ENCODE data around the gene SRGAP1.

Gene SRGAP1

GRCh38 chr12:63843721-63844390 lies 644 bp upstream of the SRGAP1 start (continued):
- no peak for TF ChIP-seq EGR2 (tag by site-specific recombination; IDR thresholded peaks at IDR 0.05; ENCODE audit: low read depth)
- no peak for TF ChIP-seq ZNF544 (tag by site-specific recombination; IDR thresholded peaks at IDR 0.05)
- TF ChIP-seq ZBTB8A (tag by site-specific recombination; IDR thresholded peaks at IDR 0.05): peak; percentile 94
- TF ChIP-seq ZBTB26 (tag by site-specific recombination; optimal IDR thresholded peaks at IDR 0.05): peak; percentile 99
- TF ChIP-seq KLF1 (tag by site-specific recombination; IDR thresholded peaks at IDR 0.05): peak; percentile 33
- no peak for TF ChIP-seq ZNF701 (tag by site-specific recombination; IDR thresholded peaks at IDR 0.05)
- no peak for TF ChIP-seq ZNF239 (tag by site-specific recombination; IDR thresholded peaks at IDR 0.05)
- no peak for TF ChIP-seq ZNF274 (IDR thresholded peaks at IDR 0.05; ENCODE audit: low read length)
- TF ChIP-seq ZNF274 (tag by site-specific recombination; IDR thresholded peaks at IDR 0.05; ENCODE audit: borderline replicate concordance): no peak
- no peak for TF ChIP-seq ZNF513 (tag by site-specific recombination; IDR thresholded peaks at IDR 0.05)
- TF ChIP-seq HOXD13 (CRISPR knock-in tag; IDR thresholded peaks at IDR 0.05; ENCODE audit: borderline replicate concordance): no peak
- TF ChIP-seq MYNN (tag by site-specific recombination; IDR thresholded peaks at IDR 0.05; ENCODE audit: borderline replicate concordance): no peak
- TF ChIP-seq ZNF302 (tag by site-specific recombination; IDR thresholded peaks at IDR 0.05; ENCODE audit: low read depth): no peak
- no peak for TF ChIP-seq HOXC10 (CRISPR knock-in tag; IDR thresholded peaks at IDR 0.05)
- peak; percentile 84 for TF ChIP-seq ZNF423 (tag by site-specific recombination; IDR thresholded peaks at IDR 0.05)
- TF ChIP-seq KLF16 (tag by site-specific recombination; IDR thresholded peaks at IDR 0.05): peak; percentile 80
- TF ChIP-seq SP2 (tag by site-specific recombination; IDR thresholded peaks at IDR 0.05): peak; percentile 72
- TF ChIP-seq ZBTB17 (tag by site-specific recombination; IDR thresholded peaks at IDR 0.05): peak; percentile 54; the same call in 1 of the 2 replicates
- peak; percentile 66; the same call in 1 of the 2 replicates for TF ChIP-seq SP7 (tag by site-specific recombination; IDR thresholded peaks at IDR 0.05)
- TF ChIP-seq ZFHX2 (tag by site-specific recombination; conservative IDR thresholded peaks at IDR 0.05): peak; percentile 81
- no peak for TF ChIP-seq ZNF558 (tag by site-specific recombination; IDR thresholded peaks at IDR 0.05)
- no peak for TF ChIP-seq AEBP2 (tag by site-specific recombination; IDR thresholded peaks at IDR 0.05; ENCODE audit: borderline replicate concordance)
- 0 out of 2 replicates have a peak, but pooled peaks have one; percentile 40 for TF ChIP-seq ZNF610 (tag by site-specific recombination; IDR thresholded peaks at IDR 0.05; ENCODE audit: borderline replicate concordance)
- TF ChIP-seq ZNF791 (tag by site-specific recombination; IDR thresholded peaks at IDR 0.05): no peak
- no peak for TF ChIP-seq ZNF133 (tag by site-specific recombination; IDR thresholded peaks at IDR 0.05)
- TF ChIP-seq, protein P1, sequence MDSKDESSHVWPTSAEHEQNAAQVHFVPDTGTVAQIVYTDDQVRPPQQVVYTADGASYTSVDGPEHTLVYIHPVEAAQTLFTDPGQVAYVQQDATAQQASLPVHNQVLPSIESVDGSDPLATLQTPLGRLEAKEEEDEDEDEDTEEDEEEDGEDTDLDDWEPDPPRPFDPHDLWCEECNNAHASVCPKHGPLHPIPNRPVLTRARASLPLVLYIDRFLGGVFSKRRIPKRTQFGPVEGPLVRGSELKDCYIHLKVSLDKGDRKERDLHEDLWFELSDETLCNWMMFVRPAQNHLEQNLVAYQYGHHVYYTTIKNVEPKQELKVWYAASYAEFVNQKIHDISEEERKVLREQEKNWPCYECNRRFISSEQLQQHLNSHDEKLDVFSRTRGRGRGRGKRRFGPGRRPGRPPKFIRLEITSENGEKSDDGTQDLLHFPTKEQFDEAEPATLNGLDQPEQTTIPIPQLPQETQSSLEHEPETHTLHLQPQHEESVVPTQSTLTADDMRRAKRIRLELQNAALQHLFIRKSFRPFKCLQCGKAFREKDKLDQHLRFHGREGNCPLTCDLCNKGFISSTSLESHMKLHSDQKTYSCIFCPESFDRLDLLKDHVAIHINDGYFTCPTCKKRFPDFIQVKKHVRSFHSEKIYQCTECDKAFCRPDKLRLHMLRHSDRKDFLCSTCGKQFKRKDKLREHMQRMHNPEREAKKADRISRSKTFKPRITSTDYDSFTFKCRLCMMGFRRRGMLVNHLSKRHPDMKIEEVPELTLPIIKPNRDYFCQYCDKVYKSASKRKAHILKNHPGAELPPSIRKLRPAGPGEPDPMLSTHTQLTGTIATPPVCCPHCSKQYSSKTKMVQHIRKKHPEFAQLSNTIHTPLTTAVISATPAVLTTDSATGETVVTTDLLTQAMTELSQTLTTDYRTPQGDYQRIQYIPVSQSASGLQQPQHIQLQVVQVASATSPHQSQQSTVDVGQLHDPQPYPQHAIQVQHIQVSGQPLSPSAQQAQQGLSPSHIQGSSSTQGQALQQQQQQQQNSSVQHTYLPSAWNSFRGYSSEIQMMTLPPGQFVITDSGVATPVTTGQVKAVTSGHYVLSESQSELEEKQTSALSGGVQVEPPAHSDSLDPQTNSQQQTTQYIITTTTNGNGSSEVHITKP (tag by site-specific recombination; IDR thresholded peaks at IDR 0.05): no peak
- peak; percentile 67; the same call in 1 of the 2 replicates for TF ChIP-seq ZFP69B (tag by site-specific recombination; IDR thresholded peaks at IDR 0.05)
- TF ChIP-seq, protein P2, sequence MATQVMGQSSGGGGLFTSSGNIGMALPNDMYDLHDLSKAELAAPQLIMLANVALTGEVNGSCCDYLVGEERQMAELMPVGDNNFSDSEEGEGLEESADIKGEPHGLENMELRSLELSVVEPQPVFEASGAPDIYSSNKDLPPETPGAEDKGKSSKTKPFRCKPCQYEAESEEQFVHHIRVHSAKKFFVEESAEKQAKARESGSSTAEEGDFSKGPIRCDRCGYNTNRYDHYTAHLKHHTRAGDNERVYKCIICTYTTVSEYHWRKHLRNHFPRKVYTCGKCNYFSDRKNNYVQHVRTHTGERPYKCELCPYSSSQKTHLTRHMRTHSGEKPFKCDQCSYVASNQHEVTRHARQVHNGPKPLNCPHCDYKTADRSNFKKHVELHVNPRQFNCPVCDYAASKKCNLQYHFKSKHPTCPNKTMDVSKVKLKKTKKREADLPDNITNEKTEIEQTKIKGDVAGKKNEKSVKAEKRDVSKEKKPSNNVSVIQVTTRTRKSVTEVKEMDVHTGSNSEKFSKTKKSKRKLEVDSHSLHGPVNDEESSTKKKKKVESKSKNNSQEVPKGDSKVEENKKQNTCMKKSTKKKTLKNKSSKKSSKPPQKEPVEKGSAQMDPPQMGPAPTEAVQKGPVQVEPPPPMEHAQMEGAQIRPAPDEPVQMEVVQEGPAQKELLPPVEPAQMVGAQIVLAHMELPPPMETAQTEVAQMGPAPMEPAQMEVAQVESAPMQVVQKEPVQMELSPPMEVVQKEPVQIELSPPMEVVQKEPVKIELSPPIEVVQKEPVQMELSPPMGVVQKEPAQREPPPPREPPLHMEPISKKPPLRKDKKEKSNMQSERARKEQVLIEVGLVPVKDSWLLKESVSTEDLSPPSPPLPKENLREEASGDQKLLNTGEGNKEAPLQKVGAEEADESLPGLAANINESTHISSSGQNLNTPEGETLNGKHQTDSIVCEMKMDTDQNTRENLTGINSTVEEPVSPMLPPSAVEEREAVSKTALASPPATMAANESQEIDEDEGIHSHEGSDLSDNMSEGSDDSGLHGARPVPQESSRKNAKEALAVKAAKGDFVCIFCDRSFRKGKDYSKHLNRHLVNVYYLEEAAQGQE (tag by site-specific recombination; IDR thresholded peaks at IDR 0.05): no peak
- TF ChIP-seq MEIS1 (CRISPR knock-in tag; IDR thresholded peaks at IDR 0.05; ENCODE audit: borderline replicate concordance): no peak
- no peak for TF ChIP-seq RBAK (tag by site-specific recombination; IDR thresholded peaks at IDR 0.05)
- no peak for TF ChIP-seq ZNF112 (tag by site-specific recombination; IDR thresholded peaks at IDR 0.05)
